Upper lobe of right lung (tissue), 1 donor: Measurements from ENCODE around the gene CUX1. TPM values are rescaled to one million over a fixed set of nuclear protein-coding genes. Genes with fewer than 3 reads are reported as not detected.
"Not testable (repeated sequence)": the region's sequence is repeated elsewhere in the genome, so short reads cannot be mapped to it uniquely, and the experiment has no call there.

Source experiments
- ATAC-seq: fragments of 200-7000 bp; cut with Tn5 transposase; one replicate; pipeline ENCODE4 v1.9.1; 2020; ENCODE audit warnings: mild to moderate bottlenecking, moderate library complexity
- DNase-seq: peaks from one replicate; pipeline ENCODE4 v3.0.0-alpha.2; 2020
- H3K27ac ChIP-seq: fragments of 200-600 bp; one replicate; pipeline ENCODE4 v1.8.0; 2022
- H3K27me3 ChIP-seq: fragments of 200-600 bp; one replicate; pipeline ENCODE4 v1.8.0; 2022; ENCODE audit warnings: mild to moderate bottlenecking
- H3K36me3 ChIP-seq: fragments of 200-600 bp; one replicate; pipeline ENCODE4 v1.8.0; 2022
- H3K4me1 ChIP-seq: fragments of 200-600 bp; one replicate; pipeline ENCODE4 v1.8.0; 2022
- H3K4me3 ChIP-seq: fragments of 200-600 bp; one replicate; pipeline ENCODE4 v1.8.0; 2022; ENCODE audit warnings: mild to moderate bottlenecking
- H3K9me3 ChIP-seq: fragments of 200-600 bp; one replicate; pipeline ENCODE4 v1.8.0; 2022
- CTCF ChIP-seq: fragments of 200-600 bp; IDR thresholded peaks from one replicate; pipeline ENCODE4 v1.8.0; 2022; ENCODE audit warnings: antibody characterized with exemption
- intact Hi-C: fragments of 100-400 bp; cut with DNase I; formaldehyde crosslinking; loops from one replicate; pipeline ENCODE4 v1.11.0; 2022
- total RNA-seq: library from RNA; stranded (reverse); fragmentation: NEBNext Ultra II Directional; extraction: Animal tissue kit (Norgen Biotek cat#: 25700); gene quantifications from one replicate; pipeline ENCODE4 v1.2.1, GENCODE V29; 2021
- donor health status: DM: no; HTN: yes; CAD: no; lungs with severe emphysema.

Gene CUX1
- total RNA-seq, 1 donor from 2014 or later, result 132 TPM

DNA sequence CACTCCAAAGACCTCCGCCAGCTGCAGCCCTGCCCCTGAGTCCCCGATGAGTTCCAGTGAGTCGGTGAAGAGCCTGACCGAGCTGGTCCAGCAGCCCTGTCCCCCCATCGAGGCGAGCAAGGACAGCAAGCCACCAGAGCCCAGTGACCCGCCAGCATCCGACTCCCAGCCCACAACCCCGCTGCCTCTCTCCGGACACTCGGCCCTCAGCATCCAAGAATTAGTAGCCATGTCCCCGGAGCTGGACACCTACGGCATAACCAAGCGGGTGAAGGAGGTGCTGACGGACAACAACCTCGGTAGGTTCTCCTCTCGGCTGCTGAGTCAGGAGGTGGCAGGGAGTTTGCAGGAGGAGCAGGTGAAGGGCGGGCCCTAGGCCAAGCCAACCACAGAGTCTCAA is 409.9 kb downstream of the CUX1 start:
- Histone ChIP-seq H3K4me1 (no peaks in the 10 kb centered on the region), H3K27me3 (no peaks in the 10 kb centered on the region), H3K9me3 (no peaks in the 10 kb centered on the region), H3K36me3 (peaks cover 50% of the 10 kb centered on the region), H3K27ac (no peak overlapping the region), H3K4me3 (no peak overlapping the region)
- intact Hi-C loops, result no loop called here
- DNase-seq (no peak), ATAC-seq (no peak)
- TF ChIP-seq CTCF, result no peak

- Histone ChIP-seq H3K27me3 (no peaks in the 10 kb centered on the region), H3K27ac (no peak overlapping the region), H3K9me3 (no peaks in the 10 kb centered on the region), H3K4me3 (no peak overlapping the region), H3K36me3 (peaks cover 58% of the 10 kb centered on the region), H3K4me1 (no peaks in the 10 kb centered on the region)
- ATAC-seq, result no peak
- TF ChIP-seq CTCF, result no peak
- intact Hi-C loops, result no loop called here
- DNase-seq, result no peak
Observed at GRCh38 chr7:102228935-102229334, 411.5 kb downstream of the CUX1 start.

GRCh38 chr7:102230162-102230561 is 412.7 kb downstream of the CUX1 start:
- intact Hi-C loops, H3K27ac ChIP-seq, ATAC-seq, H3K4me3 ChIP-seq, H3K4me1 ChIP-seq, H3K9me3 ChIP-seq, H3K27me3 ChIP-seq, DNase-seq: not testable (repeated sequence)
- peaks cover 69% of the 10 kb centered on the region for H3K36me3 ChIP-seq

GRCh38 chr7:102230593-102230992 is 413.2 kb downstream of the CUX1 start:
- ATAC-seq (no peak), DNase-seq (no peak)
- TF ChIP-seq CTCF, result no peak
- intact Hi-C loops, result no loop called here
- Histone ChIP-seq H3K27me3 (no peaks in the 10 kb centered on the region), H3K4me1 (no peaks in the 10 kb centered on the region), H3K36me3 (peaks cover 67% of the 10 kb centered on the region), H3K27ac (no peak overlapping the region), H3K4me3 (no peak overlapping the region), H3K9me3 (no peaks in the 10 kb centered on the region)

DNA sequence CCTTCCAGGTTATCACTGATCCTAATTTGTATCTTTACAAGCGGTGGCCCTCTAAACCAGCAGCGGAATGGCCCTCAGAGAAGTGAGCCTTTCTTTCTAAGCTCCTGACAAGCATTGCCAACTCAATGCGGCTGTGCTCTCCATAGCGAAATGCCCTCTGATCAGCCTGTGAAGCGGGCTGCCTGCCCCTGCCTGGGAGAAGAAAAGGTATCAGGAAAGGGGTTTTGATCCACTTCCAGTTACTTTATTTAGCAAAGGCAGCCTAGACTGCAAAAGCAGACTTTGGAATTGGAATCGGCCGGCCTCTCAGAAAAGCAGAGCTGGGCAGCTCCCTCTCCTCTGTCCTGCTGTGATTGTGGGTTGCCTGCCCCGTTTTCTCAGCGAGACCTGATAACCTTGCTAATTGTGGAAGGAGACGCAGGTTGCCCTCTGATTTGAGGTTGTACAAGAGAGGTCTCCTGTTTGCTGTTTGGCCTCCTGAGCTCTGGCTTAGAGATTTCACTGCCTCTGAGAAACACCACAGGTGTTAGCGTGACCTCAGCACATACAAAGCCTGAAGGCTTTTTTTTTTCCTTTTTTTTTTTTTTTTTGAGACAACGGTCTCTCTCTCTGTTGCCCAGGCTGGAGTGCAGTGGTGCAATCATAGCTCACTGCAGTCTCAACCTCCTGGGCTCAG is 415.3 kb downstream of the CUX1 start:
- Histone ChIP-seq H3K27ac (no peak overlapping the region), H3K4me1 (no peaks in the 10 kb centered on the region), H3K27me3 (no peaks in the 10 kb centered on the region), H3K36me3 (peaks cover 61% of the 10 kb centered on the region), H3K4me3 (no peak overlapping the region), H3K9me3 (no peaks in the 10 kb centered on the region)
- no peak for TF ChIP-seq CTCF
- ATAC-seq (no peak), DNase-seq (no peak)
- intact Hi-C loops, result no loop called here

- intact Hi-C loops, result no loop called here
- H3K36me3 ChIP-seq, result peaks cover 54% of the 10 kb centered on the region
Observed at GRCh38 chr7:102234131-102234530, 416.7 kb downstream of the CUX1 start.

More at GRCh38 chr7:102234131-102234530, 416.7 kb downstream of the CUX1 start:
- no peaks in the 10 kb centered on the region for H3K4me1 ChIP-seq
- ATAC-seq (no peak), DNase-seq (no peak)
- H3K27me3 ChIP-seq, result no peaks in the 10 kb centered on the region
- no peak for TF ChIP-seq CTCF
- H3K27ac ChIP-seq, result no peak overlapping the region
- no peak overlapping the region for H3K4me3 ChIP-seq
- no peaks in the 10 kb centered on the region for H3K9me3 ChIP-seq
